T-helper 1 cell treated with Interleukin-12 subunit alpha and Interleukin-12 subunit beta and Interleukin-4 antibody, amounts not matched to agents 30 ng/mL and 1 ng/mL, for 36 hours (primary cell): ENCODE measurements around the gene MIOX. TPM values are rescaled to one million over a fixed set of nuclear protein-coding genes. Genes with fewer than 3 reads are reported as not detected.
"Not testable (repeated sequence)": the region's sequence is repeated elsewhere in the genome, so short reads cannot be mapped to it uniquely, and the experiment has no call there.

Source experiments
- intact Hi-C: fragments of 100-400 bp; cut with micrococcal nuclease; formaldehyde crosslinking; loops from one replicate; pipeline ENCODE4 v1.15.1; 2024
- total RNA-seq: library from RNA; stranded (reverse); gene quantifications from 2 replicates; pipeline ENCODE4 v1.2.3, GENCODE V29; 2022

MIOX gene
- total RNA-seq, 1 donor from 2014 or later, result 0.32 TPM

GRCh38 chr22:50526108-50526833, 39.6 kb downstream of the MIOX start:
- intact Hi-C loops, result loop anchor here (1.0 to 5.0 kb wide), 5 partner anchors 37 to 564 kb away; partner anchors contain the start of gene PIM3

GRCh38 chr22:50526834-50527801, 40.5 kb downstream of the MIOX start:
- intact Hi-C loops, result loop anchor here (1.0 to 5.0 kb wide), 5 partner anchors 36 to 565 kb away; partner anchors contain the start of gene PIM3

DNA sequence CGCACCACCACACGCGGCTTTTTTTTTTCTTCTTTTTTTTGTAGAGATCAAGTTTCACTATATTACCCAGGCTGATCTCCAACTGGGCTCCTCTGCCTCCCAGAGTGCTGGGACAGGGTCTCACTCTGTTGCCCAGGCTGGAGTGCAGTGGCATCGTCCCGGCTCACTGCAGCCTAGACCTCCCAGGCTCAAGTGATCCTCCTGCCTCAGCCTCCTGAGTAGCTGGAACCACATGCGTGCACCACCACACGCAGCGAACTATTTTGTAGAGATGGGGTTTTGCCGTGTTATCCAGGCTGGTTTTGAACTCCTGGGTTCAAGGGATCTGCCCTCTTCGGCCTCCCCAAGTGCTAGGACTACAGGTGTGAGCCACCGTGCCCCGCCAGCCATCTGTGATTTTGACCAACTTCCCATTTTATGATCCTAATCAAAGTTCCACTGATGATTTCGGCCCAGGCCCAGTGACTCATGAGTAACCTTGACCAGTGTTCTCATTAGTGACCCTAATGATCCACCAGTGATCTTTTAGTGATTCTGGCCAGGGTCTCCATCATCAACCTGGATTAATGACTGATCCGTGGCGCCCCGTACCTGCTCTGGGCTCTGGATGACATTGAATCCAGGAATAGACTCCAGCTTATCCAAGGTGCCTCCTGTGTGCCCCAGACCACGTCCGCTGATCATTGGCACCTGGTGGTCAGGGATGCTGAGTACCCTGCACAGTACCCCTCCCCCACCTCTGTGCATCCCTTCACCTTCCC, 41.4 kb downstream of the MIOX start:
- intact Hi-C loops, result loop anchor here (2.0 to 5.0 kb wide), 4 partner anchors 56 to 566 kb away; partner anchors contain the start of gene PIM3

DNA sequence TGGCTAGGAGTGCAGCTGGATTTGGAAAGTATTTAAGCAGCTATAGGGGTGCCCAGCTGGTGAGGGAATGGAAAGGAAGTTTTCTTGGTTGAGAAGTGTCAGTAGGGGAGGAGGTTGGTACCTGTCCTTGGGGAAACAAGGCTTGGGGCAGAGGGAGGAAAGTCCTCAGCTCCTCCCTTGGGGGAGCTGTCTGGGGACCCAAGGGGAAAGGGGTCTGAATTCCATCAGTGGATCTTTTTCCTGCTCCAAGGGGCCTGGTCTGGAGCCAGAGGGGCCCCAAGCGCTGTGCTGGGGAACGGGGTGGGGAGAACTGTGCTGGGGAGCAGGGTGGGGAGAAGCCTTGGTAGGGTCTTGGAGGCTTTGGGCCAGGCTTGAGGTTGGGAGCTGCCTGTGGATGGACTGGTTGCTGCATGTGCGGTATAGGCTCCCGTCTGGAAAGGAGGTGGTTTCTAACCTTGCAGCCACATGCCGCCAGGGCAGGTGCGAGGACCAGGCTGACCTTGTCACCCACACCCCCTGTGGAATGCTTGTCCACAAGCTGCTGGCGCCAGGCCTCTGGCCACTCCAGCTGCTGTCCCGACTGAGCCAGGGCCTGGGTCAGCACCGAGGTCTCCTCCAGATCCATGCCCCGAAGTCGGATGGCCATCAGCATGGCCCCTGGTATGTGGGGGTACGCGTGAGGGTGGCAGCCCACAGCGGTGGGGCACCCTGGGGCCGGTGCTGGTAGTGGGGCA, 42.2 kb downstream of the MIOX start:
- intact Hi-C loops, result loop anchor here (5.0 kb wide), 3 partner anchors 57 to 567 kb away; partner anchors contain the start of gene PIM3

- intact Hi-C loops, result loop anchor here (5.0 kb wide), 3 partner anchors 57 to 567 kb away; partner anchors contain the start of gene PIM3
Measured at GRCh38 chr22:50529416-50529896, 42.8 kb downstream of the MIOX start.

GRCh38 chr22:50529897-50530579, 43.4 kb downstream of the MIOX start, which contains the start of gene TYMP:
TSS of gene TYMP (minus strand) at chr22:50530012. CDS start at chr22:50529709, 303 bp downstream.
- intact Hi-C loops, result loop anchor here (1.0 to 5.0 kb wide), 6 partner anchors 14 to 568 kb away; partner anchors contain the start of genes PIM3 and SYCE3

GRCh38 chr22:50530580-50530876, 43.9 kb downstream of the MIOX start:
- intact Hi-C loops, result loop anchor here (1.0 to 2.0 kb wide), 3 partner anchors 14 to 90 kb away; partner anchors contain the start of gene SYCE3

DNA sequence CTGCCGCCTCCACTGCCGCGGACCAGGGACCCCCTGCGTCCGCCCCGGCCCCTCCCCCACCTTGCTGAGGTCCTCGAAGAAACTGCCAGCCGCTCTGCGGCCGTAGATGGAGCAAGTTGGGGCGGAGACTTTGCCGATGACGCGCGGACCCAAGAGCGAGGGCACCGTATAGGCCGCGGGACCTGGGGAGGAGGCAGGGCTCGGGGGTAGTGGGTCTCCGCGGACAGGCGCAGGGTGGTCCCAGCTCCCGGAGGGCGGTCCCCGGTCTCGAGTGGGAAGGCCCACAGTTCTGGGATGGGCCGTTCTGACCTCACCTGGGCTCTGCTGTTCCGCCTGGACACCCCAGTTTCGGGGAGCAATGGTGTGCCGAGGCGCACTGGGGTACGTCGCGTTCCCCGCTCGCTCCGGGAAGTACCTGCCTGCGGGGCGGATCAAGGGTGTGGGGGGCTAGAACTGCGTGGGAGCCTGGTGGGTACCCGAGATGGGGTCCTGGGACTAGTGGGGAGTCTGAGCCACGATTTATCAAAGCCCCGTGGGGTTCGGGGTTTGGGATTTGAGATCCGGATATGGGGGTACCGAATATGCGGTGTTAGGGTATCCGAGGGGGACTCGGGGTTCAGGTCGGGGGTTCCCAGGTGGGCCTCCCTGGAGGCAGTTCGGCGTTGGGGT, 44.4 kb downstream of the MIOX start:
- intact Hi-C loops, result loop anchor here (1.0 to 2.0 kb wide), 5 partner anchors 8 to 90 kb away; partner anchors contain the start of genes CHKB and SYCE3

GRCh38 chr22:50531546-50531961, 44.9 kb downstream of the MIOX start:
- intact Hi-C loops, result loop anchor here (1.0 to 2.0 kb wide), 3 partner anchors 8 to 89 kb away; partner anchors contain the start of gene CHKB

DNA sequence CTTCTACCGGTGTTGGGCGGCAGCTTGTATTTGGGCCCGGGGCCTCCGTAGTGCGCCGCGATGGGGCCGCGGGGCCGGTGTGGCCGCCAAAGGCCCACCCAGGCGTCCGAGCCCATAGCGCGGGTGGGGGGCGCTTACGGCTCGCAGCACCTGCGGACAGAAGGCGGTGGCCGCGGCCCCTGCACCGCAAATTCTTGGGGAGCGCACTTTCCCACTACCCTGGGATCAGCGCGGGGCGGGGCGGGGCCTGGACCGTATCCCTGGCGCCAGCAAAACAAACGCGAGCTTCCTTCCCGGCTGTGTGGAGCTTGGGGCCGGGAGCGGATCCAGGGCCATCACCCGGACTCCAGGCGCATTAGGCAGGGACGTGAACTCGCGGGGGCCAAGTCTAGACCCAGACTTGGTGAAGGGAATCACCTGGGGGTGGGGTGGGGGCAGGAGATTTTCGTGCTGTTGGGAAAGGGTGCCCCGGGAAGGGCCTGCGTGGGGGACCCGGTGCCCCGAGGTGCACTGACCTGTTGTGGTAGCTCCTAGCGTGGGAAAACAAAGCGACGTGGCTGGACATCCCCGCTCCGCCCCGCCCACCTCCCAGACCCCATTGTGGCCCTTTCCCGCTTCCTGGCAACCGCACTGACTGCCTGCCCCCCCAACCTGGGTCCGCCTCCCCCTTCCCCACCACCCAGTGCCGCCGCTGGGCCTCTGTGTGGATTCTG, 45.5 kb downstream of the MIOX start:
- intact Hi-C loops, result loop anchor here (1.0 to 2.0 kb wide), 3 partner anchors 7 to 89 kb away; partner anchors contain the start of gene CHKB

DNA sequence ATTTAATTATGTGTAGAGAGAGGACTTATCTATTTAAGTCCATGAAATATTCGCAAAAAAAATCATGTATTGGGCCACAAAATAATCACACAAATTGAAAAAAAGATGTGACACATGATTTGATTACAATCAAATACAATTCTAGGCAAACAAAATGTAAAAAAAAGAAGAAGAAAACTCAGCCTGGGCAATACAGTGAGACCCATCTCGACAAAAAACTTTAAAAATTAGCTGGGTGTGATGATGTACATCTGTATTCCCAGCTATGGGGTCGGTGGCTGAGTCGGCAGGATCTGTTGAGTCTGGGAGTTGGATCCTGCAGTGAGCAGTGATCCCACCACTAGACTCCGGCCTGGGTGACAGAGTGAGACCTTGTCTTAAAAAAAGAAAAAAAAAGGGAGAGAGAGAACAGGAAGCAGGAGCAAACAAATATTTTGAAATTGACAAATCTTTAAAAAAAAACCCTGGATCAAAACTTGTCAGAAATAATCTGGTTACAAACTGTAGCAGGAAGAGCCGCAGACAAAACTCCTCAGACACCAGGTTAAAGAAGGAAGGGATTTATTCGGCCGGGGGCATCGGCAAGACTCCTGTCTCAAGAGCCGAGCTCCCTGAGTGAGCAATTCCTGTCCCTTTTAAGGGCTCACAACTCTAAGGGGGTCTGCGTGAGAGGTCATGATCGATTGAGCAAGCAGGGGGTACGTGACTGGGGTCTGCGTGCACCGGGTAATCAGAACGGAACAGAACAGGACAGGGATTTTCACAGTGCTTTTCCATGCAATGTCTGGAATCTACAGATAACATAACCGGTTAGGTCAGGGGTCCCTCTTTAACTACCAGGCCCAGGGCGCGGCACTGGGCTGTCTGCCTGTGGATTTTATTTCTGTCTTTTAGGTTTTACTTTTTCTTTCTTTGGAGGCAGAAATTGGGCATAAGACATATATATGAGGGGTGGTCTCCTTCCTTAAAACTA, 46.5 kb downstream of the MIOX start:
- intact Hi-C loops, result no loop called here

DNA sequence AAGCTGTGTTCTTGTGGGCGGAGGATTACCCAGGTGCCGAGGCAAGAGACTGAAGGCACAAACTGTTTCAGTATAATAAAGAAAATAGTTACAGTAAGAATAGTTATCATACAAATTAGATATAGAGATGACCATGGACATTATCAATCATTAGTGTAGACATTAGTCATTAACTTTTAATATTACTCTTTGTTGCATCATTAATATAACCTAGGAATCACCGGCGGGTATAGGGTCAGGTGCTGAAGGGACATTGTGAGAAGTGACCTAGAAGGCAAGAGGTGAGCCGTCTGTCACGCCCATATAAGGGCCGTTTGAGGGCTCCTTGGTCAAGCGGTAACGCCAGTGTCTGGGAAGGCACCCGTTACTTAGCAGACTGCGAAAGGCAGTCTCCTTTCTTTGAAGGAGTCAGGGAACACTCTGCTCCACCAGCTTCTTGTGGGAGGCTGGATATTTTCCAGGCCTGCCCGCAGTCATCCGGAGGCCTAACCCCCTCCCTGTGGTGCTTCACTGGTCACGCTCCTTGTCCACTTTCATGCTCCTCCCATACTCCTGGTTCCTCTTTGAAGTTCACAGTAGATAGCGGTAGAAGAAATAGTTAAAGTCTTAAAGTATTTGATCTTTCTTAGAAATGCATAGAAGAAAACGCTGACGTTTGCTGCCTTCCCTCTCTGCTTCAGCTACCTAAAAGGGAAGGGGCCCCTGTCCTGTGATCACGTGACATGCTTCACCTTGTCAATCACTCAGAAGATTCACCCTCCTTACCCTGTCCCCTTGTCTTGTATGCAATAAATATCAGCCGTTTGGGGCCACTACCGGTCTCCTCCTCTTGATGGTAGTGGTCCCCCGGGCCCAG, 47.4 kb downstream of the MIOX start:
- intact Hi-C loops, result not testable (repeated sequence)

- intact Hi-C loops, result no loop called here
Measured at GRCh38 chr22:50535113-50535512, 48.5 kb downstream of the MIOX start.

GRCh38 chr22:50536226-50536625, 49.6 kb downstream of the MIOX start:
- intact Hi-C loops, result no loop called here

GRCh38 chr22:50537765-50538164, 51.1 kb downstream of the MIOX start:
- intact Hi-C loops, result loop anchor here (2.0 kb wide), 1 partner anchor 45 kb away; the partner anchor contains the start of gene CHKB
